MM.1S (cell line): ENCODE data around the gene FOXD2.

Experiments
- DNase-seq: peaks from one replicate; pipeline ENCODE4 v3.0.0-alpha.2; 2015
- H2AFZ ChIP-seq: fragments of 300-600 bp; sonication (generic); 2 replicates; pipeline ENCODE4 v1.6.0; 2016; ENCODE audit warnings: antibody characterized with exemption, low read length
- H3F3A ChIP-seq: fragments of 300-600 bp; sonication (generic); 2 replicates; pipeline ENCODE4 v1.6.1; 2016; ENCODE audit warnings: mild to moderate bottlenecking, antibody characterized with exemption, low read length, moderate library complexity, mixed read lengths; ENCODE audit not compliant: insufficient read depth
- H3K27ac ChIP-seq: fragments of 300-600 bp; sonication (generic); 2 replicates; pipeline ENCODE4 v1.5.1; 2016; ENCODE audit warnings: mild to moderate bottlenecking, low read length
- H3K27me3 ChIP-seq: fragments of 300-600 bp; sonication (generic); replicated peaks from 2 replicates; pipeline ENCODE4 v1.6.0; 2016; ENCODE audit warnings: low read length; ENCODE audit not compliant: insufficient read depth
- H3K36me3 ChIP-seq: fragments of 300-600 bp; sonication (generic); replicated peaks from 2 replicates; pipeline ENCODE4 v1.6.1; 2016; ENCODE audit warnings: mild to moderate bottlenecking, low read length, mixed read lengths; ENCODE audit not compliant: insufficient read depth
- H3K4me1 ChIP-seq: fragments of 300-600 bp; sonication (generic); 2 replicates; pipeline ENCODE4 v1.6.1; 2016; ENCODE audit warnings: low read length, mixed read lengths
- H3K4me2 ChIP-seq: fragments of 300-600 bp; sonication (generic); 2 replicates; pipeline ENCODE4 v1.6.0; 2016; ENCODE audit warnings: low read depth, low read length
- H3K4me3 ChIP-seq: fragments of 300-600 bp; sonication (generic); 2 replicates; pipeline ENCODE4 v1.5.1; 2016; ENCODE audit warnings: low read length, mixed read lengths
- H3K79me2 ChIP-seq: fragments of 300-600 bp; sonication (generic); 2 replicates; pipeline ENCODE4 v1.6.1; 2016; ENCODE audit warnings: mixed run types, low read length, mixed read lengths
- H3K9ac ChIP-seq: fragments of 300-600 bp; sonication (generic); 2 replicates; pipeline ENCODE4 v1.6.1; 2016; ENCODE audit warnings: low read length, mixed read lengths
- H3K9me2 ChIP-seq: fragments of 300-600 bp; sonication (generic); replicated peaks from 2 replicates; pipeline ENCODE4 v1.6.1; 2016; ENCODE audit warnings: mild to moderate bottlenecking, low read length, mixed read lengths; ENCODE audit not compliant: insufficient read depth
- H3K9me3 ChIP-seq: fragments of 300-600 bp; sonication (generic); replicated peaks from 2 replicates; pipeline ENCODE4 v1.6.1; 2016; ENCODE audit warnings: mild to moderate bottlenecking, low read length, mixed read lengths; ENCODE audit not compliant: insufficient read depth
- H4K20me1 ChIP-seq: fragments of 300-600 bp; sonication (generic); 2 replicates; pipeline ENCODE4 v1.6.1; 2016; ENCODE audit warnings: mild to moderate bottlenecking, low read length, moderate library complexity, mixed read lengths; ENCODE audit not compliant: insufficient read depth
- EZH2 ChIP-seq: fragments of 300-600 bp; sonication (generic); optimal IDR thresholded peaks from 2 replicates; pipeline ENCODE3; 2017; ENCODE audit warnings: low read depth, mild to moderate bottlenecking, antibody characterized with exemption, low read length, mixed read lengths
- EZH2phosphoT487 ChIP-seq: fragments of 300-600 bp; sonication (generic); IDR thresholded peaks from 2 replicates; pipeline ENCODE4 v1.6.1; 2018; ENCODE audit warnings: antibody characterized with exemption, low read length
- TF ChIP-seq, protein P1 (sequence below): fragments of 300-600 bp; sonication (generic); IDR thresholded peaks from 2 replicates; pipeline ENCODE4 v1.5.1; 2016; ENCODE audit warnings: antibody characterized with exemption, low read length, mixed read lengths

Gene FOXD2

DNA sequence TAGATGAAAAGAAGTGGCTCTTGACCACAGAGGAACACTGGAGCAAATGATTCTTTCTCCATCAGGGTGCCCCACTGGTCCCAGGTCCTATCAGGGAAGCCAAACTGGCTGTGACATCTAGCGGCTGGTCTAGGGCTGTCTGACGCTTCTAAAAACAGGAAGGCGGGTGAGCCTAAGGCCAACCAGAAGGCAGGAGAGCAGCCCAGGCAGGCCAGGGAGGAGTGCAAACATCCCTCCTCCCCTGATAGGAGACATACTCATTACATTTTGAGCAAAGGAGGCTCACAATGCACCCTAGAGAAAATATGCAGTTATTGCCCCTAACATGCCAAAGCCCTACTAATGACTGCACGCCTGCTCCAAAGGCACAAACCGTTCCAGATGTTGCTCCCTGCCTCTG, 32.1 kb upstream of the FOXD2 start:
- H3F3A ChIP-seq = no peaks in the 10 kb centered on the region
- no peak overlapping the region for H3K4me3 ChIP-seq
- H3K27ac ChIP-seq = no peak overlapping the region
- TF ChIP-seq EZH2phosphoT487 = no peak
- TF ChIP-seq, protein P1, sequence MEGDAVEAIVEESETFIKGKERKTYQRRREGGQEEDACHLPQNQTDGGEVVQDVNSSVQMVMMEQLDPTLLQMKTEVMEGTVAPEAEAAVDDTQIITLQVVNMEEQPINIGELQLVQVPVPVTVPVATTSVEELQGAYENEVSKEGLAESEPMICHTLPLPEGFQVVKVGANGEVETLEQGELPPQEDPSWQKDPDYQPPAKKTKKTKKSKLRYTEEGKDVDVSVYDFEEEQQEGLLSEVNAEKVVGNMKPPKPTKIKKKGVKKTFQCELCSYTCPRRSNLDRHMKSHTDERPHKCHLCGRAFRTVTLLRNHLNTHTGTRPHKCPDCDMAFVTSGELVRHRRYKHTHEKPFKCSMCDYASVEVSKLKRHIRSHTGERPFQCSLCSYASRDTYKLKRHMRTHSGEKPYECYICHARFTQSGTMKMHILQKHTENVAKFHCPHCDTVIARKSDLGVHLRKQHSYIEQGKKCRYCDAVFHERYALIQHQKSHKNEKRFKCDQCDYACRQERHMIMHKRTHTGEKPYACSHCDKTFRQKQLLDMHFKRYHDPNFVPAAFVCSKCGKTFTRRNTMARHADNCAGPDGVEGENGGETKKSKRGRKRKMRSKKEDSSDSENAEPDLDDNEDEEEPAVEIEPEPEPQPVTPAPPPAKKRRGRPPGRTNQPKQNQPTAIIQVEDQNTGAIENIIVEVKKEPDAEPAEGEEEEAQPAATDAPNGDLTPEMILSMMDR = no peak
- no peak for TF ChIP-seq EZH2
- H3K9me3 ChIP-seq = no peaks in the 10 kb centered on the region
- no peak overlapping the region for H3K4me2 ChIP-seq
- H3K79me2 ChIP-seq = no peaks in the 10 kb centered on the region
- no peaks in the 10 kb centered on the region for H3K36me3 ChIP-seq
- DNase-seq = no peak
- no peaks in the 10 kb centered on the region for H3K27me3 ChIP-seq
- no peak overlapping the region for H3K9ac ChIP-seq
- H3K9me2 ChIP-seq = no peaks in the 10 kb centered on the region
- H3K4me1 ChIP-seq = no peaks in the 10 kb centered on the region
- H2AFZ ChIP-seq = no peak overlapping the region
- no peaks in the 10 kb centered on the region for H4K20me1 ChIP-seq

DNA sequence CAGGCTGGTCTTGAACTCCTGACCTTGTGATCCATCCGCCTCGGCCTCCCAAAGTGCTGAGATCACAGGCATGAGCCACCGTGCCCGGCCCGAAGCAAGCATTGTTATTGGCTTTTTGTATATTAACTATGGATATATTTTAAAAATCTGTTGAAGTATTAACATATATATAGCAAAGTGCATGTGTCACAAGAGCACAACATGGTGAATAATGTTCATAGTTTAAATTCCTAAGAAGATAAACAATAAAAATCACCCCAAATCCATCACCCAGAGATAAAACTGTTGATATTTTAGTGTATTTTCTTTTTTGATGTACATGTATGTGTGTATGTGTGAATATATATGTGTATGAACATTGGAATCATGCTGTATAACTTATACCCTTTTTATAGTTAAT, 30.9 kb upstream of the FOXD2 start:
- Histone ChIP-seq H3K36me3 (no peaks in the 10 kb centered on the region), H3K4me1 (no peaks in the 10 kb centered on the region), H3K4me2 (no peak overlapping the region), H3K27ac (no peak overlapping the region), H3K4me3 (no peak overlapping the region), H3K9me2 (no peaks in the 10 kb centered on the region), H3K9me3 (no peaks in the 10 kb centered on the region), H3K79me2 (no peaks in the 10 kb centered on the region), H2AFZ (no peak overlapping the region), H4K20me1 (no peaks in the 10 kb centered on the region), H3F3A (no peaks in the 10 kb centered on the region), H3K9ac (no peak overlapping the region), H3K27me3 (no peaks in the 10 kb centered on the region)
- no peak for DNase-seq
- TF ChIP-seq EZH2 = no peak
- TF ChIP-seq, protein P1 = no peak
- no peak for TF ChIP-seq EZH2phosphoT487

DNA sequence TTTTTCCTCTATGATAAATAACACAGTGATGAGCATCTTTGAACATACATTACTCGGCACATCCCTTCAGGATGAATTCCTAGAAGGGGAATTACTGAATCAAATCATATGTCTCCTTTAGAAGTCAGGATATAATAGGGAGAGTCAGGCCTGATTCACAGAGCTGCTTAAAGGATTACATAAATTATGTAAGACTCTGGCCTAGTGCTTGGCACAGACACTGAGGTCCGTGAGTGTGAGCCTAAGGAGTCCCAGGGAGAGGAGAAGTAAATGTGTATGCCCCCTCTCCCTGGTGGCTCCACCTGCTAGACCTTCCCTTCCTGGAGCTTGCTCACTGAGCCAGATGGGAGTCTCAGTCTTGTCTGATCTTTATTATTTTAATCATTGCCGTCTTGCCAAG, 30.4 kb upstream of the FOXD2 start:
- Histone ChIP-seq H3F3A (no peaks in the 10 kb centered on the region), H2AFZ (no peak overlapping the region), H3K4me1 (no peaks in the 10 kb centered on the region), H3K9me2 (no peaks in the 10 kb centered on the region), H3K27me3 (no peaks in the 10 kb centered on the region), H3K79me2 (no peaks in the 10 kb centered on the region), H3K9ac (no peak overlapping the region), H3K4me2 (no peak overlapping the region), H4K20me1 (no peaks in the 10 kb centered on the region), H3K9me3 (no peaks in the 10 kb centered on the region), H3K36me3 (no peaks in the 10 kb centered on the region), H3K27ac (no peak overlapping the region), H3K4me3 (no peak overlapping the region)
- no peak for DNase-seq
- no peak for TF ChIP-seq EZH2
- TF ChIP-seq, protein P1 = no peak
